Lung (tissue), 12 donors: ENCODE results near the gene RASGRF2. TPM values are rescaled to one million over a fixed set of nuclear protein-coding genes. Genes with fewer than 3 reads are reported as not detected.
"Not testable (repeated sequence)": the region's sequence is repeated elsewhere in the genome, so short reads cannot be mapped to it uniquely, and the experiment has no call there.

ENCODE experiments used
- ATAC-seq: fragments of 200-7000 bp; cut with Tn5 transposase; one replicate; pipeline ENCODE4 v1.9.1; 2020; ENCODE audit warnings: moderate number of reproducible peaks; ENCODE audit not compliant: insufficient read depth, low FRiP score
- DNase-seq, 3 donors: peaks; one replicate each; pipeline ENCODE4 v3.0.0-alpha.2; 2013 to 2017
- H3K27ac ChIP-seq, 2 donors: one replicate each; pipeline ENCODE4 v1.5.1; 2013; ENCODE audit warnings: mild to moderate bottlenecking in 2 of 2, moderate library complexity in 2 of 2, control low read depth in 1 of 2, inconsistent platforms in 1 of 2, low read depth in 1 of 2, low read length in 1 of 2
- H3K27me3 ChIP-seq, 3 donors: one replicate each; pipeline ENCODE4 v1.5.1; 2013; ENCODE audit warnings: low read length in 2 of 3; ENCODE audit not compliant: control insufficient read depth in 3 of 3, insufficient read depth in 3 of 3
- H3K36me3 ChIP-seq, 4 donors: one replicate each; pipeline ENCODE4 v1.5.1; 2013; ENCODE audit warnings: low read length in 4 of 4, mild to moderate bottlenecking in 1 of 4, moderate library complexity in 1 of 4; ENCODE audit not compliant: control insufficient read depth in 4 of 4, insufficient read depth in 4 of 4
- H3K4me1 ChIP-seq, 5 donors: one replicate each; pipeline ENCODE4 v1.5.1; 2013; ENCODE audit warnings: low read length in 5 of 5, mild to moderate bottlenecking in 2 of 5, moderate library complexity in 1 of 5; ENCODE audit not compliant: control insufficient read depth in 5 of 5, insufficient read depth in 5 of 5
- H3K4me3 ChIP-seq: one replicate; pipeline ENCODE4 v1.5.1; 2013; ENCODE audit warnings: mild to moderate bottlenecking, control low read depth, moderate library complexity
- H3K9ac ChIP-seq, 2 donors: one replicate each; pipeline ENCODE4 v1.5.1; 2013; ENCODE audit warnings: low read length in 2 of 2, control low read depth in 1 of 2; ENCODE audit not compliant: insufficient read depth in 1 of 2
- H3K9me3 ChIP-seq, 4 donors: one replicate each; pipeline ENCODE4 v1.5.1; 2013; ENCODE audit warnings: low read length in 3 of 4, mild to moderate bottlenecking in 1 of 4, moderate library complexity in 1 of 4; ENCODE audit not compliant: control insufficient read depth in 4 of 4, insufficient read depth in 3 of 4
- WGBS, 2 donors: extraction: QIAGEN DNeasy Blood & Tissue Kit; methylation state at CpG; one replicate each; pipeline ENCODE4 v1.1.7; 2013; 5-methylcytosine and 5-hydroxymethylcytosine counted together
- polyA plus RNA-seq, 2 donors: library from polyadenylated mRNA; stranded (reverse); fragments of 200-250 nt; gene quantifications; one replicate each; pipeline ENCODE4 v1.2.1, GENCODE V29; 2013
- total RNA-seq, 2 donors: library from RNA; depleted of rRNA in 1 of 2; stranded (reverse); fragments of >200 nt in 1 of 2; gene quantifications; one replicate each; pipeline ENCODE4 v1.2.1, GENCODE V29; 2014 to 2021
- TF ChIP-seq, protein P1 (sequence below): IDR thresholded peaks from 2 replicates; pipeline ENCODE4 v1.5.1; 2012; ENCODE audit warnings: mild to moderate bottlenecking; ENCODE audit errors: control extremely low read depth, extremely low read depth
- donor health status: control.
- donor health status: control.
- donor health status: Bipolar disorder and iron deficiency.
- donor health status: healthy.
- donor health status: DM: yes; HTN: yes; CAD: no.

The RASGRF2 gene
- total and polyA plus RNA-seq, 4 donors = 1.0 to 12.0 (median 2.7) TPM

- H3K27me3 ChIP-seq = no peaks in the 10 kb centered on the region
- no peak for ATAC-seq
- no peak overlapping the region for H3K4me3 ChIP-seq
- H3K27ac ChIP-seq = no peak overlapping the region
- 83 to 91% methylated on average over 2 of the region's 2 CpGs for WGBS, 2 donors
- TF ChIP-seq, protein P1, sequence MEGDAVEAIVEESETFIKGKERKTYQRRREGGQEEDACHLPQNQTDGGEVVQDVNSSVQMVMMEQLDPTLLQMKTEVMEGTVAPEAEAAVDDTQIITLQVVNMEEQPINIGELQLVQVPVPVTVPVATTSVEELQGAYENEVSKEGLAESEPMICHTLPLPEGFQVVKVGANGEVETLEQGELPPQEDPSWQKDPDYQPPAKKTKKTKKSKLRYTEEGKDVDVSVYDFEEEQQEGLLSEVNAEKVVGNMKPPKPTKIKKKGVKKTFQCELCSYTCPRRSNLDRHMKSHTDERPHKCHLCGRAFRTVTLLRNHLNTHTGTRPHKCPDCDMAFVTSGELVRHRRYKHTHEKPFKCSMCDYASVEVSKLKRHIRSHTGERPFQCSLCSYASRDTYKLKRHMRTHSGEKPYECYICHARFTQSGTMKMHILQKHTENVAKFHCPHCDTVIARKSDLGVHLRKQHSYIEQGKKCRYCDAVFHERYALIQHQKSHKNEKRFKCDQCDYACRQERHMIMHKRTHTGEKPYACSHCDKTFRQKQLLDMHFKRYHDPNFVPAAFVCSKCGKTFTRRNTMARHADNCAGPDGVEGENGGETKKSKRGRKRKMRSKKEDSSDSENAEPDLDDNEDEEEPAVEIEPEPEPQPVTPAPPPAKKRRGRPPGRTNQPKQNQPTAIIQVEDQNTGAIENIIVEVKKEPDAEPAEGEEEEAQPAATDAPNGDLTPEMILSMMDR = no peak
- DNase-seq = no peak
- peaks cover 0 to 21% (median 4%) of the 10 kb centered on the region in 5 donors for H3K4me1 ChIP-seq
- H3K9me3 ChIP-seq = no peaks in the 10 kb centered on the region
- no peaks in the 10 kb centered on the region for H3K36me3 ChIP-seq
- H3K9ac ChIP-seq = no peak overlapping the region
Observed at GRCh38 chr5:81023261-81023970, 63.3 kb downstream of the RASGRF2 start.

GRCh38 chr5:81027481-81028058, 67.4 kb downstream of the RASGRF2 start:
- Histone ChIP-seq H3K9me3 (peaks cover 0 to 4% (median 0%) of the 10 kb centered on the region in 4 donors), H3K36me3 (no peaks in the 10 kb centered on the region), H3K4me1 (peaks cover 0 to 16% (median 0%) of the 10 kb centered on the region in 5 donors), H3K9ac (no peak overlapping the region), H3K27me3 (no peaks in the 10 kb centered on the region), H3K27ac (no peak overlapping the region), H3K4me3 (no peak overlapping the region)
- WGBS, 2 donors = 72 to 87% methylated on average over 5 of the region's 5 CpGs
- TF ChIP-seq, protein P1 = no peak
- DNase-seq = no peak
- no peak for ATAC-seq

- not testable (repeated sequence) for DNase-seq, ATAC-seq, H3K4me3 ChIP-seq, H3K27ac ChIP-seq, H3K36me3 ChIP-seq, H3K27me3 ChIP-seq, H3K9me3 ChIP-seq, H3K4me1 ChIP-seq, H3K9ac ChIP-seq
- 94 to 97% methylated on average over 6 of the region's 6 CpGs for WGBS, 2 donors
Observed at GRCh38 chr5:81028888-81029287, 68.7 kb downstream of the RASGRF2 start.

DNA sequence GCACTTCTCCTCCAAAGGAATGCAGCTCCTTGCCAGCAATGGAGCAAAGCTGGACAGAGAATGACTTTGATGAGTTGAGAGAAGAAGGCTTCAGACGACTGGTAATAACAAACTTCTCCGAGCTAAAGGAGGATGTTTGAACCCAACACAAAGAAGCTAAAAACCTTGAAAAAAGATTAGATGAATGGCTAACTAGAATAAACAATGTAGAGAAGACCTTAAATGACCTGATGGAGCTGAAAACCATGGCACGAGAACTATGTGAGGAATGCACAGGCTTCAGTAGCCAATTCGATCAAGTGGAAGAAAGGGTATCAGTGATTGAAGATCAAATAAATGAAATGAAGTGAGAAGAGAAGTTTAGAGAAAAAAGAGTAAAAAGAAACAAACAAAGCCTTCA, 69.6 kb downstream of the RASGRF2 start:
- ATAC-seq, H3K27me3 ChIP-seq, H3K9me3 ChIP-seq, H3K27ac ChIP-seq, H3K4me1 ChIP-seq, H3K4me3 ChIP-seq, H3K9ac ChIP-seq, H3K36me3 ChIP-seq, DNase-seq: not testable (repeated sequence)
- 63 to 76% methylated on average over 4 of the region's 4 CpGs for WGBS, 2 donors

DNA sequence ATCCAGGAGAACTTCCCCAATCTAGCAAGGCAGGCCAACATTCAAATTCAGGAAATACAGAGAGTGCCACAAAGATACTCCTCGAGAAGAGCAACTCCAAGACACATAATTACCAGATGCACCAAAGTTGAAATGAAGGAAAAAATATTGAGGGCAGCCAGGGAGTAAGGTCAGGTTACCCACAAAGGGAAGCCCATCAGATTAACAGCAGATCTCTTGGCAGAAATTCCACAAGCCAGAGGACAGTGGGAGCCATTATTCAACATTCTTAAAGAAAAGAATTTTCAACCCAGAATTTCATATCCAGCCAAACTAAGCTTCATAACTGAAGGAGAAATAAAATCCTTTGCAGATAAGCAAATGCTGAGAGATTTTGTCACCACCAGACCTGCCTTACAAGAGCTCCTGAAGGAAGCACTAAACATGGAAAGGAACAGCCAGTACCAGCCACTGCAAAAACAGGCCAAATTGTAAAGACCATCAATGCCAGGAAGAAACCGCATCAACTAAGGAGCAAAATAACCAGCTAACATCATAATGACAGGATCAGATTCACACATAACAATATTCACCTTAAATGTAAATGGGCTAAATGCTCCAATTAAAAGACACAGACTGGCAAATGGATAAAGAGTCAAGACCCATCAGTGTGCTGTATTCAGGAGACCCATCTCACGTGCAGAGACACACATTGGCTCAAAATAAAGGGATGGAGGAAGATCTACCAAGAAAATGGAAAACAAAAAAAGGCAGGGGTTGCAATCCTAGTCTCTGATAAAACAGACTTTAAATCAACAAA, 70.3 kb downstream of the RASGRF2 start:
- H3K9ac ChIP-seq, H3K27ac ChIP-seq, H3K27me3 ChIP-seq, H3K9me3 ChIP-seq, ATAC-seq, H3K36me3 ChIP-seq, DNase-seq, H3K4me3 ChIP-seq, H3K4me1 ChIP-seq: not testable (repeated sequence)
- WGBS, 2 donors = 84 to 89% methylated on average over 3 of the region's 3 CpGs
